Naive thymus-derived CD4-positive, alpha-beta T cell (primary cell): ENCODE data around the gene ZBTB46. TPM values are rescaled to one million over a fixed set of nuclear protein-coding genes. Genes with fewer than 3 reads are reported as not detected.
"Not testable (repeated sequence)": the region's sequence is repeated elsewhere in the genome, so short reads cannot be mapped to it uniquely, and the experiment has no call there.

ENCODE experiments used
- ATAC-seq: fragments of 150-1000 bp; cut with Tn5 transposase; 2 replicates; pipeline ENCODE4 v1.10.0; 2021; ENCODE audit warnings: mild to moderate bottlenecking, moderate library complexity
- CTCF ChIA-PET: fragments of 350-600 bp; sonication (Branson Sonifier 250); formaldehyde crosslinking; loops from one replicate; lab custom pipeline; 2021; ENCODE audit warnings: antibody characterized with exemption; lab: Charles Lee
- POLR2A ChIA-PET: fragments of 350-600 bp; sonication (Branson Sonifier 250); formaldehyde crosslinking; loops from one replicate; lab custom pipeline; 2021; ENCODE audit warnings: antibody characterized with exemption, inconsistent platforms; lab: Charles Lee
- DNase-seq, 9 donors: peaks; one replicate each; pipeline versions ENCODE4 v3.0.0 to v3.0.0-alpha.2; 2020 to 2022; ENCODE audit warnings: mixed read lengths in 1 of 9
- H3K27ac ChIP-seq: one replicate; pipeline ENCODE4 v1.7.0; 2013; ENCODE audit warnings: mild to moderate bottlenecking, low read depth, low read length, moderate library complexity
- H3K27me3 ChIP-seq, 2 donors: one replicate each; pipeline ENCODE4 v1.7.0; 2013; ENCODE audit warnings: low read length in 2 of 2, mild to moderate bottlenecking in 2 of 2, moderate library complexity in 2 of 2; ENCODE audit not compliant: control insufficient read depth in 2 of 2, insufficient read depth in 2 of 2
- H3K36me3 ChIP-seq, 3 experiments: 1 replicate in 2 of 3; 2 replicates in 1 of 3; pipeline ENCODE4 v1.7.0; 2013; ENCODE audit warnings: low read length in 3 of 3, mild to moderate bottlenecking in 3 of 3, moderate library complexity in 1 of 3; ENCODE audit not compliant: insufficient read depth in 3 of 3, control insufficient read depth in 2 of 3
- H3K4me1 ChIP-seq, 2 donors: one replicate each; pipeline ENCODE4 v1.7.0; 2013; ENCODE audit warnings: low read length in 2 of 2, mild to moderate bottlenecking in 2 of 2, moderate library complexity in 1 of 2; ENCODE audit not compliant: control insufficient read depth in 2 of 2, insufficient read depth in 2 of 2
- H3K4me3 ChIP-seq: 2 replicates; pipeline ENCODE4 v1.7.0; 2013; ENCODE audit warnings: mild to moderate bottlenecking, low read length
- H3K9me3 ChIP-seq, 3 experiments: 1 replicate in 2 of 3; 2 replicates in 1 of 3; pipeline ENCODE4 v1.7.0; 2013; ENCODE audit warnings: low read length in 3 of 3; ENCODE audit not compliant: control insufficient read depth in 2 of 3
- H3K27ac Mint-ChIP-seq, 9 donors: one replicate each; pipeline ENCODE4 v1.8.0; 2020 to 2022; ENCODE audit warnings: mixed read lengths in 9 of 9, mild to moderate bottlenecking in 8 of 9, moderate library complexity in 5 of 9, inconsistent platforms in 2 of 9
- H3K27me3 Mint-ChIP-seq, 5 donors: one replicate each; pipeline ENCODE4 v1.8.0; 2021 to 2022; ENCODE audit warnings: mixed read lengths in 5 of 5, mild to moderate bottlenecking in 1 of 5
- H3K36me3 Mint-ChIP-seq, 5 donors: one replicate each; pipeline ENCODE4 v1.8.0; 2020 to 2022; ENCODE audit warnings: mixed read lengths in 5 of 5, mild to moderate bottlenecking in 3 of 5, inconsistent platforms in 1 of 5
- H3K4me1 Mint-ChIP-seq, 7 donors: one replicate each; pipeline ENCODE4 v1.8.0; 2020 to 2022; ENCODE audit warnings: mixed read lengths in 7 of 7, mild to moderate bottlenecking in 3 of 7, inconsistent platforms in 1 of 7
- H3K4me3 Mint-ChIP-seq, 10 donors: one replicate each; pipeline ENCODE4 v1.8.0; 2020 to 2022; ENCODE audit warnings: mild to moderate bottlenecking in 10 of 10, mixed read lengths in 10 of 10, moderate library complexity in 6 of 10, inconsistent platforms in 2 of 10
- H3K9me3 Mint-ChIP-seq, 11 donors: one replicate each; pipeline ENCODE4 v1.8.0; 2020 to 2022; ENCODE audit warnings: mixed read lengths in 11 of 11, mild to moderate bottlenecking in 4 of 11, inconsistent platforms in 1 of 11, moderate library complexity in 1 of 11
- intact Hi-C, 2 donors: fragments of 100-400 bp; cut with micrococcal nuclease; formaldehyde crosslinking; loops; one replicate each; pipeline ENCODE4 v1.15.1; 2023
- polyA plus RNA-seq, 2 donors: library from polyadenylated mRNA; unstranded; fragments of 300-500 nt; fragmentation: Illumina TruSeq; gene quantifications; one replicate each; pipeline ENCODE4 v1.2.3, GENCODE V29; 2021
- total RNA-seq, 6 experiments: library from RNA in 5 of 6; stranded (reverse) in 5 of 6; gene quantifications; 1 replicate in 5 of 6; 2 replicates in 1 of 6; pipeline ENCODE4 v1.2.3 and lab custom pipeline; 2021 to 2026

ZBTB46 gene
- total and polyA plus RNA-seq, 7 experiments from 2014 or later, result 0.03 to 1.7 (median 0.07) TPM; not detected in 1

DNA sequence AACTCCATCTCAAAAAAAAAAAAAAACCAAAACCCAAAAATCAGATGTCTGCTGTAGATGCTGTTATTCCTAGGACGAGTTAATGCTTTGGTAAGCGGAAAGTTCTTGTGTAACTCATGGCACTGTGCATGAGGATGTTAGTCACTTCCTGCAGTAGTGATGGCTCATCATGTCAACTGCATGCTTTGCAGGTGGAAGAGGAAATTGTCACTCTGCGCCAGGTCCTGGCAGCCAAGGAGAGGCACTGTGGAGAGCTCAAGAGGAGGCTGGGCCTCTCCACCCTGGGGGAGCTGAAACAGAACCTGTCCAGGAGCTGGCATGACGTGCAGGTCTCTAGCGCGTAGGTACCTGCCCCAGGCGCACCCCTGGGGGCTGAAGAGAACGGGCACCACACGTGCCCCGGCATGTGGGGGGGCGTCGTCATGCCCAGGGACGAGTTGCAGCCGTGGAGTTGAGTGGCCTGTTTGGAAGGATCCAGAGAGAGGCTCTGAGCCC, 42.5 kb upstream of the ZBTB46 start:
- intact Hi-C loops, result no loop called here
- Mint-ChIP-seq H3K4me1 (peaks cover 3 to 14% (median 6%) of the 10 kb centered on the region in 7 donors), H3K36me3 (peaks cover 10 to 37% (median 17%) of the 10 kb centered on the region in 5 donors), H3K4me3 (peak overlapping the region in 1 of 10 donors; percentile 35), H3K9me3 (no peaks in the 10 kb centered on the region), H3K27ac (peak overlapping the region in 1 of 9 donors; percentile 85), H3K27me3 (no peaks in the 10 kb centered on the region)
- Histone ChIP-seq H3K9me3 (no peaks in the 10 kb centered on the region), H3K27me3 (no peaks in the 10 kb centered on the region), H3K4me1 (no peaks in the 10 kb centered on the region), H3K27ac (no peak overlapping the region), H3K4me3 (no peak overlapping the region), H3K36me3 (peaks cover 9 to 80% (median 18%) of the 10 kb centered on the region in 3 experiments)
- ATAC-seq, result peak; percentile 88
- CTCF ChIA-PET, result interaction anchor here (0.6 kb wide), 1 partner anchor 1094 kb away, joined by 4 read pairs; no protein-coding TSS in a partner anchor
- POLR2A ChIA-PET, result interaction anchor here (2.8 kb wide), 1 partner anchor 9 kb away, joined by 11 read pairs; the partner anchor contains the start of gene TPD52L2
- peak in 1 of 9 donors; percentile 45 for DNase-seq

DNA sequence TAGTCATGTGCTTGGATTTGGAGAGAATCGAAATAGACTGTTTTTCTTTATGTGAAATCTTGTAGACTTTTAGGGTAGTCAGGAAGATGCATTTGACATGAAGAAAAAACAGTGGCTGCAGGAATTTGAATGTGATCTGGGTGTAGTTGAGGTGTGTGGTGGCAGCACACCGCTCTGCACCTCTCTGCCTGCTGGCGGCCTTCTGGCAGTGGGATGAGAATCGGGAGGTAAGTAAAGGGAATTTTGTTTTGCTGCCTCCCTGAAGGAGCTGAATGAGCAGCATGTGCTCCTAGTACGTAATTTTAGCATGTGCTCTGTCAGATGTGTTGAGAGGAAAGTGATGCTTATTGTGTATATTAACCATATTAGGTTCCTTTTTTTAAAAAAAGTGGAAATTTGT, 37.2 kb upstream of the ZBTB46 start:
- Mint-ChIP-seq H3K27ac (peak overlapping the region in 2 of 9 donors; percentile 34), H3K4me3 (peak overlapping the region in 3 of 10 donors; percentile 29 to 50 (median 39)), H3K36me3 (peaks cover 5 to 17% (median 12%) of the 10 kb centered on the region in 5 donors), H3K9me3 (no peaks in the 10 kb centered on the region), H3K4me1 (peaks cover 23 to 39% (median 32%) of the 10 kb centered on the region in 7 donors), H3K27me3 (no peaks in the 10 kb centered on the region)
- intact Hi-C loops, result loop anchor here (10.0 kb wide), 3 partner anchors 133 to 433 kb away; partner anchors contain the start of genes LIME1 (in 1 of the 2), SLC2A4RG (in 1 of the 2) and TCEA2 (in 1 of the 2)
- Histone ChIP-seq H3K36me3 (peaks cover 5 to 39% (median 9%) of the 10 kb centered on the region in 3 experiments), H3K4me3 (no peak overlapping the region), H3K4me1 (peaks cover 10 to 12% of the 10 kb centered on the region in 2 donors), H3K9me3 (no peaks in the 10 kb centered on the region), H3K27ac (no peak overlapping the region), H3K27me3 (no peaks in the 10 kb centered on the region)
- DNase-seq (no peak), ATAC-seq (no peak)
- ChIA-PET POLR2A (no interaction called here), CTCF (no interaction called here)

- intact Hi-C loops, result loop anchor here (10.0 kb wide), 3 partner anchors 132 to 432 kb away; partner anchors contain the start of genes LIME1 (in 1 of the 2), SLC2A4RG (in 1 of the 2) and TCEA2 (in 1 of the 2)
- POLR2A ChIA-PET, result interaction anchor here (0.6 to 3.2 kb wide), 3 partner anchors 14 to 172 kb away, joined by 3 to 15 read pairs (median 4); partner anchors contain the start of gene SAMD10
- DNase-seq, ATAC-seq, H3K9me3 Mint-ChIP-seq, H3K27ac ChIP-seq, H3K4me3 ChIP-seq, H3K27me3 ChIP-seq, H3K9me3 ChIP-seq, H3K27me3 Mint-ChIP-seq, CTCF ChIA-PET: not testable (repeated sequence)
- peak overlapping the region in 8 of 10 donors; percentile 13 to 97 (median 70) for H3K4me3 Mint-ChIP-seq
- peaks cover 27 to 42% (median 36%) of the 10 kb centered on the region in 7 donors for H3K4me1 Mint-ChIP-seq
- peaks cover 7 to 16% (median 10%) of the 10 kb centered on the region in 5 donors for H3K36me3 Mint-ChIP-seq
- H3K27ac Mint-ChIP-seq, result peak overlapping the region in 2 of 9 donors; percentile 18 to 28
- Histone ChIP-seq H3K36me3 (peaks cover 5 to 38% (median 9%) of the 10 kb centered on the region in 3 experiments), H3K4me1 (peaks cover 11 to 14% of the 10 kb centered on the region in 2 donors)
Observed at GRCh38 chr20:63867042-63867441, 36.0 kb upstream of the ZBTB46 start.

GRCh38 chr20:63864978-63865640, 34.0 kb upstream of the ZBTB46 start, which contains the start of gene TPD52L2:
TPD52L2 (plus strand) TSS chr20:63865270; CDS start chr20:63865366, 96 bp downstream.
- Mint-ChIP-seq H3K27me3 (no peaks in the 10 kb centered on the region), H3K27ac (peak within 1 kb of the TSS; percentile 91 to 99 (median 97)), H3K4me3 (peak within 1 kb of the TSS; percentile 88 to 100 (median 98)), H3K4me1 (peaks cover 27 to 42% (median 36%) of the 10 kb centered on the region in 7 donors), H3K9me3 (no peaks in the 10 kb centered on the region), H3K36me3 (peaks cover 7 to 24% (median 15%) of the 10 kb centered on the region in 5 donors)
- POLR2A ChIA-PET, result interaction anchor here (0.6 to 3.2 kb wide), 23 partner anchors 10 to 344 kb away, joined by 3 to 15 read pairs (median 5); partner anchors contain the start of genes ARFRP1, LIME1, PPDPF and RGS19
- CTCF ChIA-PET, result interaction anchor here (0.6 to 2.5 kb wide), 10 partner anchors 11 to 250 kb away, joined by 3 to 7 read pairs (median 3); partner anchors contain the start of genes ARFRP1, LIME1, RTEL1 and ZGPAT
- peak within 1 kb of the TSS; percentile 74 for H3K4me3 ChIP-seq
- H3K36me3 ChIP-seq, result peaks cover 3 to 30% (median 9%) of the 10 kb centered on the region in 3 experiments
- H3K9me3 ChIP-seq, result no peaks in the 10 kb centered on the region
- H3K4me1 ChIP-seq, result peaks cover 11 to 14% of the 10 kb centered on the region in 2 donors
- DNase-seq, result peak; percentile 86 to 98 (median 96)
- no peaks in the 10 kb centered on the region for H3K27me3 ChIP-seq
- peak; percentile 91 for ATAC-seq
- intact Hi-C loops, result loop anchor here (1.0 to 10.0 kb wide), 19 partner anchors 29 to 430 kb away; partner anchors contain the start of genes ARFRP1 (in 2 of the 2), LIME1 (in 2 of the 2), PRPF6 (in 2 of the 2) and RTEL1 (in 2 of the 2)
- H3K27ac ChIP-seq, result peak within 1 kb of the TSS; percentile 84

GRCh38 chr20:63864545-63864977, 33.5 kb upstream of the ZBTB46 start:
- Mint-ChIP-seq H3K36me3 (peaks cover 6 to 23% (median 13%) of the 10 kb centered on the region in 5 donors), H3K27me3 (no peaks in the 10 kb centered on the region), H3K9me3 (no peaks in the 10 kb centered on the region), H3K4me1 (peaks cover 27 to 42% (median 36%) of the 10 kb centered on the region in 7 donors), H3K4me3 (peak overlapping the region; percentile 88 to 100 (median 98)), H3K27ac (peak overlapping the region; percentile 91 to 99 (median 97))
- ChIA-PET CTCF (interaction anchor here (0.9 to 2.5 kb wide), 8 partner anchors 11 to 328 kb away, joined by 3 to 7 read pairs (median 3); partner anchors contain the start of genes ARFRP1, LIME1 and ZGPAT), POLR2A (interaction anchor here (0.6 to 3.2 kb wide), 18 partner anchors 9 to 343 kb away, joined by 3 to 15 read pairs (median 5); partner anchors contain the start of genes ARFRP1, LIME1, PPDPF and RTEL1)
- Histone ChIP-seq H3K4me1 (peaks cover 11 to 14% of the 10 kb centered on the region in 2 donors), H3K4me3 (peak overlapping the region; percentile 74), H3K27me3 (no peaks in the 10 kb centered on the region), H3K9me3 (no peaks in the 10 kb centered on the region), H3K27ac (peak overlapping the region; percentile 84), H3K36me3 (peaks cover 0 to 24% (median 7%) of the 10 kb centered on the region in 3 experiments)
- ATAC-seq (no peak), DNase-seq (peak in 3 of 9 donors; percentile 17 to 55 (median 44))
- intact Hi-C loops, result loop anchor here (1.0 to 10.0 kb wide), 12 partner anchors 37 to 430 kb away; partner anchors contain the start of genes ARFRP1 (in 2 of the 2), TCEA2 (in 2 of the 2), LIME1 (in 1 of the 2) and RTEL1 (in 1 of the 2)
